MM.1S (cell line): Measurements from ENCODE around the gene TSPAN10.

Source experiments
- EZH2 ChIP-seq: fragments of 300-600 bp; sonication (generic); optimal IDR thresholded peaks from 2 replicates; pipeline ENCODE3; 2017; ENCODE audit warnings: low read depth, mild to moderate bottlenecking, antibody characterized with exemption, low read length, mixed read lengths
- EZH2phosphoT487 ChIP-seq: fragments of 300-600 bp; sonication (generic); IDR thresholded peaks from 2 replicates; pipeline ENCODE4 v1.6.1; 2018; ENCODE audit warnings: antibody characterized with exemption, low read length
- TF ChIP-seq, protein P1 (sequence below): fragments of 300-600 bp; sonication (generic); IDR thresholded peaks from 2 replicates; pipeline ENCODE4 v1.5.1; 2016; ENCODE audit warnings: antibody characterized with exemption, low read length, mixed read lengths

DNA sequence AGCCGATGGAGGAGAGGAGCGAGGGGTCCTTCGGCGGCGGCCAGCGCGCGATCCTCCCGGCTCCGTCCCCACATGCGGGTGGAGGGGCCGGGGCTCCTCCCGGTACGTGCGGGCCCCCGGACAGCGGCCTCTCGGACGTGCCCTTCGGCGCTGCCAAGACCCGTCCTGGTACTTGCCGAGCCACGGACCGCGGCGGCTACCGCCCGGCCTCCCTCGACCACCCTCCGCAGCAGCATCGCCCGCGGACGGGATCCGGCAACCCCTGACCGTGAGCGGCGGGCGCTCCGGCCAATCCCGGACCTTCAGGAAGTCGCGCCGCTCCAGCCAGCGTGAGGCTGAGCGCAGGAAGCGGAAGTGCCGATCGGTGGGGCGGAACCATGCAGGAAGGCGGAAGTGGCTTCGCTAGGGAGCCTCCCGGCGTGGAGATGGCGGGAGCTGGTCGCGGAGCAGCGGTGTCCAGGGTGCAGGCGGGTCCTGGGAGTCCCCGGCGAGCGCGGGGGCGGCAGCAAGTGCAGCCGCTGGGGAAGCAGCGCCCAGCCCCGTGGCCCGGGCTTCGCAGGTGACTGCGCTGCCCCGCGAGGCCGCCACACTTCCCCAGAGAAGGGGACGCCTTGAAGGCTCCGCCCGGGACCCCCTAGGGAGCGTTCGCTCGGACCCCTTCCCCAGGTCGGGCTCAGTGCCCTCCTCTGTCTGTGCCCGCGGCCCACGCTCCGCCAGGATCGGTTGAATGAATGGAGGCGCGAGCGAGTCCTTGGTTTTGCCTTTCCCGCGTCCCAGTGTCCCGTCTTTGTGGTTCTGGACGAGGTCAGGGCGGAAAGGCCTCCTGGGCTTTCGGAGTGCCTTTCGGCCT, 29.6 kb downstream of the TSPAN10 start, which contains the start of the genes CCDC137 and OXLD1:
- TF ChIP-seq, protein P1, sequence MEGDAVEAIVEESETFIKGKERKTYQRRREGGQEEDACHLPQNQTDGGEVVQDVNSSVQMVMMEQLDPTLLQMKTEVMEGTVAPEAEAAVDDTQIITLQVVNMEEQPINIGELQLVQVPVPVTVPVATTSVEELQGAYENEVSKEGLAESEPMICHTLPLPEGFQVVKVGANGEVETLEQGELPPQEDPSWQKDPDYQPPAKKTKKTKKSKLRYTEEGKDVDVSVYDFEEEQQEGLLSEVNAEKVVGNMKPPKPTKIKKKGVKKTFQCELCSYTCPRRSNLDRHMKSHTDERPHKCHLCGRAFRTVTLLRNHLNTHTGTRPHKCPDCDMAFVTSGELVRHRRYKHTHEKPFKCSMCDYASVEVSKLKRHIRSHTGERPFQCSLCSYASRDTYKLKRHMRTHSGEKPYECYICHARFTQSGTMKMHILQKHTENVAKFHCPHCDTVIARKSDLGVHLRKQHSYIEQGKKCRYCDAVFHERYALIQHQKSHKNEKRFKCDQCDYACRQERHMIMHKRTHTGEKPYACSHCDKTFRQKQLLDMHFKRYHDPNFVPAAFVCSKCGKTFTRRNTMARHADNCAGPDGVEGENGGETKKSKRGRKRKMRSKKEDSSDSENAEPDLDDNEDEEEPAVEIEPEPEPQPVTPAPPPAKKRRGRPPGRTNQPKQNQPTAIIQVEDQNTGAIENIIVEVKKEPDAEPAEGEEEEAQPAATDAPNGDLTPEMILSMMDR = no peak
- TF ChIP-seq EZH2 (no peak), EZH2phosphoT487 (no peak)
